Hepatocyte (in vitro differentiated cells): ENCODE results near the gene CNKSR1. TPM values are rescaled to one million over a fixed set of nuclear protein-coding genes. Genes with fewer than 3 reads are reported as not detected.

ENCODE experiments used
- DNase-seq: peaks from one replicate; pipeline ENCODE4 v3.0.0-alpha.2; 2016; ENCODE audit warnings: low spot score
- H2AFZ ChIP-seq: fragments of 200-600 bp; sonication (generic); 2 replicates; pipeline ENCODE4 v1.6.0; 2016; ENCODE audit warnings: antibody characterized with exemption, mild to moderate bottlenecking
- H3K27ac ChIP-seq: fragments of 200-600 bp; sonication (generic); 2 replicates; pipeline ENCODE4 v1.5.1; 2016; ENCODE audit warnings: mild to moderate bottlenecking
- H3K27me3 ChIP-seq: fragments of 200-600 bp; sonication (generic); 2 replicates; pipeline ENCODE4 v1.6.1; 2016
- H3K36me3 ChIP-seq: fragments of 200-600 bp; sonication (generic); replicated peaks from 2 replicates; pipeline ENCODE4 v1.5.1; 2016; ENCODE audit warnings: low read depth; ENCODE audit not compliant: insufficient read depth
- H3K4me1 ChIP-seq: fragments of 200-600 bp; sonication (generic); 2 replicates; pipeline ENCODE4 v1.5.1; 2016; ENCODE audit warnings: mild to moderate bottlenecking, moderate library complexity; ENCODE audit not compliant: insufficient read depth
- H3K4me2 ChIP-seq: fragments of 200-600 bp; sonication (generic); 2 replicates; pipeline ENCODE4 v1.6.0; 2016
- H3K4me3 ChIP-seq: fragments of 200-600 bp; sonication (generic); 2 replicates; pipeline ENCODE4 v1.5.1; 2016; ENCODE audit warnings: mild to moderate bottlenecking
- H3K79me2 ChIP-seq: fragments of 200-600 bp; sonication (generic); 2 replicates; pipeline ENCODE4 v1.6.0; 2017; ENCODE audit warnings: mild to moderate bottlenecking
- H3K9me2 ChIP-seq: fragments of 200-600 bp; sonication (generic); replicated peaks from 2 replicates; pipeline ENCODE4 v1.6.0; 2017; ENCODE audit warnings: mild to moderate bottlenecking; ENCODE audit not compliant: insufficient read depth
- H3K9me3 ChIP-seq: fragments of 200-600 bp; sonication (generic); 2 replicates; pipeline ENCODE4 v1.5.1; 2016; ENCODE audit warnings: low read depth, mild to moderate bottlenecking
- H4K20me1 ChIP-seq: fragments of 200-600 bp; sonication (generic); 2 replicates; pipeline ENCODE4 v1.6.0; 2016; ENCODE audit warnings: mild to moderate bottlenecking; ENCODE audit not compliant: insufficient read depth, poor library complexity, severe bottlenecking
- CTCF ChIP-seq: fragments of 200-600 bp; sonication (generic); IDR thresholded peaks from 2 replicates; pipeline ENCODE4 v1.5.1; 2016; ENCODE audit warnings: antibody characterized with exemption, mild to moderate bottlenecking; ENCODE audit not compliant: poor library complexity
- EZH2 ChIP-seq: fragments of 200-600 bp; sonication (generic); IDR thresholded peaks from 2 replicates; pipeline ENCODE4 v1.6.1; 2016; ENCODE audit warnings: antibody characterized with exemption, mild to moderate bottlenecking, borderline replicate concordance
- EZH2phosphoT487 ChIP-seq: fragments of 200-600 bp; sonication (generic); IDR thresholded peaks from one replicate; pipeline ENCODE4 v1.6.1; 2018; ENCODE audit warnings: antibody characterized with exemption, mild to moderate bottlenecking, low read depth, moderate library complexity; ENCODE audit not compliant: unreplicated experiment, severe bottlenecking
- WGBS: methylation state at CpG from one replicate; pipeline ENCODE4 v1.1.6; 2016; ENCODE audit warnings: low lambda C conversion rate; ENCODE audit errors: missing lambda C conversion rate; 5-methylcytosine and 5-hydroxymethylcytosine counted together
- polyA plus RNA-seq: library from polyadenylated mRNA; unstranded; fragments of >200 nt; fragmentation: Nextera tagmentation; extraction: Ambion mirVana; gene quantifications from 2 replicates; pipeline ENCODE4 v1.2.1, GENCODE V29; 2016
- total RNA-seq: library from RNA; depleted of rRNA; stranded (reverse); fragments of >200 nt; gene quantifications from 2 replicates; pipeline ENCODE4 v1.2.3, GENCODE V29; 2014

Gene CNKSR1
- total and polyA plus RNA-seq, 2 experiments from 2014 or later: 13.3 to 31.4 TPM

DNA sequence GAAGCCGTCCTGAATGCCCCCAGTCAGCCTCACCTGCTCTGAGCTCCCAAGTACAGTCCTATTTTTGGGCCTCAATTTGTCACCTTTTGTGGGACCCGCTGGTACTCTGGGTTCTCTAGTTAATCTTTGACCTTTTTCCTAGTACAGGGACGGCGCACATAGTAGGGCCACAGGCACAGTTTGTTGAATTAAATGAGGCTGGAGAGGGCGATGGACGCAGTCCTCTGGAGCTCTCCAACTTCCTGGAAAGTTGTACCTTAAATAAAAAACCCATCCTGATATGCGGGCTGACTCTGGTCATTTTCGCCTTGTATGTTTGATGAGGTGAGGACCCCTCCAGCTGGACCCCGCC, 13.6 kb upstream of the CNKSR1 start:
- no peaks in the 10 kb centered on the region for H3K36me3 ChIP-seq
- H3K27me3 ChIP-seq: peaks cover 12% of the 10 kb centered on the region
- peaks cover 20% of the 10 kb centered on the region for H3K4me1 ChIP-seq
- no peak overlapping the region for H3K4me3 ChIP-seq
- TF ChIP-seq EZH2: no peak
- TF ChIP-seq EZH2phosphoT487: no peak
- no peak for TF ChIP-seq CTCF
- H3K9me3 ChIP-seq: no peaks in the 10 kb centered on the region
- no peak for DNase-seq
- no peaks in the 10 kb centered on the region for H3K79me2 ChIP-seq
- no peaks in the 10 kb centered on the region for H3K9me2 ChIP-seq
- H4K20me1 ChIP-seq: no peaks in the 10 kb centered on the region
- WGBS: 91% methylated on average over 9 of the region's 9 CpGs
- H2AFZ ChIP-seq: peak overlapping the region; percentile 78
- peak overlapping the region; percentile 93 for H3K4me2 ChIP-seq
- H3K27ac ChIP-seq: no peak overlapping the region

DNA sequence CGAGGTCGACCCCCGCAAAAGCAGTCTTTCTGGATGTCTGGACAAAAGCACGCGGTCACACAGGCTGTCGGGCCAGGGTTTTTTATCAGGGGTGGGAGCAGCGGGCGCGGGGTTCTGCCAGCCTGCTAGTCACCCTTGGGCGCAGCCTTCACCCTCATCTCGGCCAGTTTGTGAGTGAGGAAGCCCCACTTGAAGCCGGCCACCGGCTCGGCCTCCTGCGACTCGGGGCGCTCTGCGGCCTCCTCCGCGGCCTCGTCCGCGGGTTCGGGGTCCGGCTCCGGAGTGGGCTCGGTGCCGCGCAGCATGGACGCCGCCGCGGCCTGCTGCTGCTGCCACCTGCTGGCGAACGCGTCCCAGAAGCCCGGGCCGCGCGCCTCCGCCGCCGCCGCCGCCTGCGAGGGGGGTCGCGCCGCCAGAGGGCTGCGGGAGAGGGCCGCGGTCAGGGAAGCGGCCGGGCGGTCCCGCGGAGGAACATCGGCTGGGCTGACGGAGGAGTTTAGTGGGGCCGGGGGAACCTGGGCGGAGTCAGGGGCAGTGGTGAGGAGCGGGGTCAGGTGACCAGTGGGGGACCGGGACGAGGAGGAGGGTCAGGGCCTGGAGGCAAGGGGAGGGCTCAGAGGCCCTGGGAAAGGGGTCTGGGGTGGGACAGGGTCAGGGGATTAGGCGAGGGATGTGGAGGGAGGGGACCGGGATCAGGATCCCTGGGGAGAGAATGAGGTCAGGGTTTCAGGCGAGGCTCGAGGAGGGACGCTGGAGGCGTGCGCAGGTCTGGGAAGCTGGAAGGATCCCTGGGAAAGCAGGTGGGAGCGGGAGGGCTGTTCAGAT, 13.0 kb upstream of the CNKSR1 start:
- H3K9me3 ChIP-seq: no peaks in the 10 kb centered on the region

DNA sequence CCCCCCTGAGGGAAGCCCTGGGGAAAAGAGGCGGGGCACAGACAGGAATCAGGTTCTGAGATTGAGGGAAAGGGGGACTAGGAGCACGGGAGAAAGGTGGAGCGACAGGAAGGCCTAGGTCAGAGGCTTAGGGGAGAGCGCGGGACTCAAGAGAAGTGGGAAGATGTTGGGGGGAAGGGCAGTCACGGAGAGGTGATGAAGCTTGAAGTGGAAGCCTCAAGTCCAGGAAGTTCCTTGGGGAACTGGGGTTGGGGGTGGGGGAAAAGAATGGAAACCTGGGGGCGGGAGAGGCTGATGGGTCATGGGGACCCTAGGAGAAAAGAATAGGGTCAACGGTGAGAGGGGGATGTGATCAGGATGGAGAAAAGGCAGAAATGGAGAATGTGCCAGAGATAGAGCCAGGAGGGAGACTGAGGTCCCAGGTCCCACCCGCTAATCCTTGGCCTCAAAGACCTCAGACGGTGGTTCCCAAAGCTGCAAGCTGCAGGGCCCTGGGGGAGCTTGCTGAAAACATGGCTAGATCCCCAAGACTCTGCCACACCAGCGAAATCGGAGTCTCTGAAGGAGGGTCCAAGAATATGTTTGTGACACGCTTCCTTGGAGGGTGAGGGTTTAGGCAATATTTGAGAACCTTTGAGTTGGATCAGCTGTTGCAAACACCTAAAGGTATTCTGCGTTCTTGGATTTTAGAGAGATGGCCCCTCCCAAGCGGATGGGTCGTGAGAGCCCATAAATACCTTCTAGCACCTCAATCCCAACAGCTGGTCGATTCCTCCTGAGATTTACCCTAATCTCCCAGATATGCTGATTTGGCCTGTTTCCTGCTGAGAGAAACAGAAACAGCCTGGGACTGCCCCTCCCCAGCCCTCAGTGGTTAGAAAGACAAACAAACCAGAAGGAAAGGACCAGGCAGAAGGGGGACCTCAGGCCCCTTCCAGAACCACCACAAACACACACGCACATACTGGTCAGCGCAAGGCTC, 12.1 kb upstream of the CNKSR1 start:
- Histone ChIP-seq H2AFZ (peak overlapping the region; percentile 78), H3K9me3 (no peaks in the 10 kb centered on the region), H3K4me3 (no peak overlapping the region), H3K27me3 (peaks cover 11% of the 10 kb centered on the region), H3K36me3 (no peaks in the 10 kb centered on the region), H3K4me2 (peak overlapping the region; percentile 93), H3K27ac (no peak overlapping the region), H3K79me2 (no peaks in the 10 kb centered on the region), H3K9me2 (no peaks in the 10 kb centered on the region), H4K20me1 (no peaks in the 10 kb centered on the region), H3K4me1 (peaks cover 20% of the 10 kb centered on the region)
- DNase-seq: no peak
- TF ChIP-seq CTCF: no peak
- no peak for TF ChIP-seq EZH2phosphoT487
- no peak for TF ChIP-seq EZH2
- WGBS: 54% methylated on average over 17 of the region's 19 CpGs

More for the DNA sequence above, 13.0 kb upstream of the CNKSR1 start:
- peak; percentile 79 for DNase-seq
- TF ChIP-seq CTCF (peak; percentile 59), EZH2phosphoT487 (no peak), EZH2 (no peak)
- Histone ChIP-seq H3K36me3 (no peaks in the 10 kb centered on the region), H4K20me1 (no peaks in the 10 kb centered on the region), H3K27me3 (peaks cover 12% of the 10 kb centered on the region), H3K4me3 (peak overlapping the region; percentile 36), H3K4me1 (peaks cover 20% of the 10 kb centered on the region), H3K9me2 (no peaks in the 10 kb centered on the region), H3K79me2 (no peaks in the 10 kb centered on the region), H3K27ac (no peak overlapping the region), H3K4me2 (peak overlapping the region; percentile 93), H2AFZ (peak overlapping the region; percentile 78)
- WGBS: 9% methylated on average over 59 of the region's 72 CpGs
